Choroid plexus epithelial cell (primary cell): ENCODE data around the gene RET.

Experiments
- DNase-seq: peaks from one replicate; pipeline ENCODE4 v3.0.0-alpha.2; 2010; ENCODE audit warnings: low read depth
- H3K4me3 ChIP-seq: 2 replicates; pipeline ENCODE4 v1.5.1; 2011; ENCODE audit warnings: low read depth, mild to moderate bottlenecking, control low read depth, low read length, moderate library complexity
- TF ChIP-seq, protein P1 (sequence below): conservative IDR thresholded peaks from 2 replicates; pipeline ENCODE4 v1.5.1; 2011; ENCODE audit warnings: low read depth, mild to moderate bottlenecking, control low read depth, inconsistent platforms, low read length, moderate library complexity

The RET gene

DNA sequence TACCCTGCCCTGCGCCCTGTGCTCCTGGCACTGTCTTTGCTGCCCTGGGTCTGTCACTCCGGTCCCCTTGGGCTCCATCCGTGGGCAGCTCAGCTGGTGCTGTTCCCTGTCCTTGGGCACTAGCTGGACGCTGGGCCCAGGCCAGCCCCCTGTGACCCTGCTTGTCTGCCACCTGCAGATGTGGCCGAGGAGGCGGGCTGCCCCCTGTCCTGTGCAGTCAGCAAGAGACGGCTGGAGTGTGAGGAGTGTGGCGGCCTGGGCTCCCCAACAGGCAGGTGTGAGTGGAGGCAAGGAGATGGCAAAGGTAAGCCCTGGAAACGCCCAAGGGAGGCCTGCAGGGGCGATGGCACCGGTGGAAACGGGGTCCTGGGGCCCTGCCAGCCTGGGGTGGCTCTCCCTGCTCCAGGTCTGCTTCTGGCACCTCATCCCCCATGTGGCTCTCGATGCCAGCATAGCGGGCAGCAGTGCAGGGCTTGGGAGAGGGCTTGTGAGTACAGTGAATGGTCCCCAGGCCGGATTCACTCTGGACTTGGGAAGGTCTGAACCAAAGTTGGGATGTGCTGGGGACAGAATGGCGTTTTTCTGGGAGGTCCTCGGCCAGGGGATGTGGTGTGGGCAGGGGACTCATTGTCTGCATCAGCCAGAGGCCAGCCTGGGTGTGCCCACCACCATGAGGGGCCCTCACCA, 35.2 kb downstream of the RET start:
- TF ChIP-seq, protein P1, sequence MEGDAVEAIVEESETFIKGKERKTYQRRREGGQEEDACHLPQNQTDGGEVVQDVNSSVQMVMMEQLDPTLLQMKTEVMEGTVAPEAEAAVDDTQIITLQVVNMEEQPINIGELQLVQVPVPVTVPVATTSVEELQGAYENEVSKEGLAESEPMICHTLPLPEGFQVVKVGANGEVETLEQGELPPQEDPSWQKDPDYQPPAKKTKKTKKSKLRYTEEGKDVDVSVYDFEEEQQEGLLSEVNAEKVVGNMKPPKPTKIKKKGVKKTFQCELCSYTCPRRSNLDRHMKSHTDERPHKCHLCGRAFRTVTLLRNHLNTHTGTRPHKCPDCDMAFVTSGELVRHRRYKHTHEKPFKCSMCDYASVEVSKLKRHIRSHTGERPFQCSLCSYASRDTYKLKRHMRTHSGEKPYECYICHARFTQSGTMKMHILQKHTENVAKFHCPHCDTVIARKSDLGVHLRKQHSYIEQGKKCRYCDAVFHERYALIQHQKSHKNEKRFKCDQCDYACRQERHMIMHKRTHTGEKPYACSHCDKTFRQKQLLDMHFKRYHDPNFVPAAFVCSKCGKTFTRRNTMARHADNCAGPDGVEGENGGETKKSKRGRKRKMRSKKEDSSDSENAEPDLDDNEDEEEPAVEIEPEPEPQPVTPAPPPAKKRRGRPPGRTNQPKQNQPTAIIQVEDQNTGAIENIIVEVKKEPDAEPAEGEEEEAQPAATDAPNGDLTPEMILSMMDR: no peak
- no peak overlapping the region for H3K4me3 ChIP-seq
- no peak for DNase-seq

GRCh38 chr10:43112608-43112961, 35.7 kb downstream of the RET start:
- TF ChIP-seq, protein P1: no peak
- no peak for DNase-seq
- no peak overlapping the region for H3K4me3 ChIP-seq

- TF ChIP-seq, protein P1: no peak
These were observed 36.6 kb downstream of the RET start for GRCh38 chr10:43113201-43114087.

DNA sequence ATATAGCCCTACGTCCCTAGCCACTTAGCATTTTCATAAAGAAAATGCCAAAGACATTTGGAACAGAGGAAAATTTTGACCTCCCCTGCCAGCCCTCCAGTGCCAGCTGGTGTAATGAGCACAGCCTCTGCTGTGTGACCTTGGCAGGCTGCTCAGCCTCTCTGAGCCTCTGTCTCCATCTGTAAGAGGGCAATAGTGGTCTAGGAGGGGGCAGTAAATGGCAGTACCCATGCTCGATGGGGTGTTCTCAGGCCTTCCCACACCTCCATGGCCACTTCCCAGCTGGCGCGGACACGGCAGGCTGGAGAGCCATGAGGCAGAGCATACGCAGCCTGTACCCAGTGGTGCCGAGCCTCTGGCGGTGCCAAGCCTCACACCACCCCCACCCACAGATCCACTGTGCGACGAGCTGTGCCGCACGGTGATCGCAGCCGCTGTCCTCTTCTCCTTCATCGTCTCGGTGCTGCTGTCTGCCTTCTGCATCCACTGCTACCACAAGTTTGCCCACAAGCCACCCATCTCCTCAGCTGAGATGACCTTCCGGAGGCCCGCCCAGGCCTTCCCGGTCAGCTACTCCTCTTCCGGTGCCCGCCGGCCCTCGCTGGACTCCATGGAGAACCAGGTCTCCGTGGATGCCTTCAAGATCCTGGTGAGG, 37.3 kb downstream of the RET start:
- TF ChIP-seq, protein P1: no peak
- H3K4me3 ChIP-seq: no peak overlapping the region
- DNase-seq: no peak

More at GRCh38 chr10:43113201-43114087, 36.6 kb downstream of the RET start:
- H3K4me3 ChIP-seq: no peak overlapping the region
- DNase-seq: no peak

DNA sequence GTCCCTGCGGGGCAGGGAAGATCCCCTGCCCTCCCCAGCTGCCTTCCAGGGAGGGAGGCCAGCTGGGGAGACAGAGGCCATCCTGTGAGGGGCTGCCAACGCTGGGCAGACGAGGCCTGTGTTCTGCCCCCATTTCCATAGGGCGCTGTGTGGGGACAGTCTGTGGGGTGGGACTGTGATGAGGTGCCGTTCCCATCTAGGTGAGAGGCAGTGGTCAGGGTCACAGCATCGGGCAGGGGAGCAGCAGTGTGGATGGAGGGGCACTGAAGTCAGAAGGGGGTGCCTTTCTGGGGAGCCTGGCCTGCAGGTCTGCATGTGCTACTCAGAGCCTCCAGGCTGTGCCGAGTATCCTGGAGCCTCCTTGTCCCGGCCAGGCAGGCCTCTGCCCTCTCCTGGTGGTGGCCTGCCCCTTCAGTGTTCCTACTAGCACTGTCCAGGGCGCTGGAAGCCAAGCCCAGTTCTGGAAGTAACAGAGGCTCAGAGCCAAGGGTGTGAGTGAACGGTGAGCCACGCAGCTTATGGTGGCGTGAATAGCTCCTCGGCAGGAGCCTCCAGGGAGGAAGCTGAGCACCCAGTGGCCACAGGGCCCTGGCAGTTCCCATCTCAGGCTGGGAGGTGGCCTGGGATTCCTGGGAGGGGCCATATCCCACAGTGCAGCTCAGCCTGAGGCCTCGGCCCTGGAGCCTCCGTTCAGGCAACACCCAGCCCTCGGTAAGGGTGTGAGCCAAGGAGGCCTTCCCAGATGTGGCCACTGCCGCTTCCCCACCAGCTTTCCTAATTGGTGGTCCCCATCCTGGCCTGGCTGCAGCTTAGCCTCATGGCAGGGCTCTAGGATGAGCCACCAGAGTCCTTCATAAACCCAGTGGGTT, 38.1 kb downstream of the RET start:
- TF ChIP-seq, protein P1: no peak
- DNase-seq: no peak
- no peak overlapping the region for H3K4me3 ChIP-seq

DNA sequence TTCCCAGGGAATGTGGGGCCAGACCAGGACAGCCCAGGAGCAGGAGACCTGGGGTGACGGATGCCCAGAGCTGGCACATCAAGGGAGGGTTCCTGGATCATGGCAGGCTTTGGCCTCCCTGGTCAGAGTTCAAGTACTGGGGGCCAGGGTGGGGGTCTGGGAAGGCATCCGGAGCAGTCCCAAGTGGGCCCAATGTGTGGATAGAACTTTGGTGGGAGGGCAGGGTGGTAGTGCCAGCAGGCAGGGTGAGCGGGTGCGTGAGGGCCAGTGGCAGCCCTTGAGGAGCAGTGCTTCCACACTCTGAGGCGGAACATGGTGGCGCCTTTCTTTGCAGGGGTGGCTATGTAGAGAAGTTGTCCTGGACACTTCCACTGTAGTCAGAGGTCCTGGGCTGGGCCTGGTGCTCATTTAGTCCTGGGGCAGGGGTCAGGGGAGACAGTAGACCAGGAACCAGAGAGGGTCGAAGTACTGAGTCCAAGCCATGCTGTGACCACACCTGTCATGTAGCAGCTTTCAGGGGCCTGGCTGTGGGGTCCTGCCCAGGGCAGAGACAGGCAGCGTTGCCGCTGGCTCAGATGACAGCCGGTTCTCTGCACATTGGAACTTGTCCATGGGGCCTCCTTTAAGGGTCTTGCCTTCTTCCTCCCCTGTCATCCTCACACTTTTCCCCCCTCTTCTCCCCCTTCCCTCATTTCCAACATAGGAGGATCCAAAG, 39.2 kb downstream of the RET start:
- no peak overlapping the region for H3K4me3 ChIP-seq
- TF ChIP-seq, protein P1: no peak
- no peak for DNase-seq
